ENCODE results near the gene CHI3L1. TPM values are rescaled to one million over a fixed set of nuclear protein-coding genes. Genes with fewer than 3 reads are reported as not detected.
A peak's percentile ranks its signal among the peaks of the same experiment; 100 is the strongest.

Gene CHI3L1
- total RNA-seq, 4 donors from 2014 or later: 2.9 to 23.2 TPM; not detected in 2

GRCh38 chr1:203206129-203206687 is 19.7 kb upstream of the CHI3L1 start:
- Histone ChIP-seq H3K4me1 (peaks cover 0 to 3% (median 0%) of the 10 kb centered on the region in 4 donors), H3K27ac (no peak overlapping the region), H3K27me3 (no peaks in the 10 kb centered on the region), H3K9me3 (no peaks in the 10 kb centered on the region), H3K36me3 (no peaks in the 10 kb centered on the region), H3K4me3 (no peak overlapping the region)
- 85 to 93% methylated on average over 3 to 5 of the region's 5 CpGs for WGBS, 2 donors (ENCODE audit: low coverage in 1 of 2)
- intact Hi-C loops (cut with DNase I; ENCODE audit: low total_unique reads) (no loop called here), in situ Hi-C loops (cut with MboI; ENCODE audit: low pct_ligation_motif_present in 1 of 4, low pct_unique_long_range_greater_than_20kb in 1 of 4, low sequenced_read_pairs in 3 of 4) (no loop called here)
- TF ChIP-seq EP300 (IDR thresholded peaks at IDR 0.05; ENCODE audit: low read depth): no peak
- no peak for TF ChIP-seq CTCF (IDR thresholded peaks at IDR 0.05)
- no peak for DNase-seq

GRCh38 chr1:203204756-203205155 is 18.3 kb upstream of the CHI3L1 start:
- WGBS, 2 donors (ENCODE audit: low coverage in 1 of 2): 46% methylated on average over 2 of the region's 2 CpGs; no CpG with 5 or more reads in 1 of the 2 donors
- H3K4me1 ChIP-seq: peaks cover 0 to 6% (median 1%) of the 10 kb centered on the region in 4 donors
- no peaks in the 10 kb centered on the region for H3K27me3 ChIP-seq
- no peaks in the 10 kb centered on the region for H3K9me3 ChIP-seq
- no peak for DNase-seq
- no peak for TF ChIP-seq EP300 (IDR thresholded peaks at IDR 0.05; ENCODE audit: low read depth)
- H3K27ac ChIP-seq: no peak overlapping the region
- H3K4me3 ChIP-seq: no peak overlapping the region
- in situ Hi-C loops (cut with MboI; ENCODE audit: low pct_ligation_motif_present in 1 of 4, low pct_unique_long_range_greater_than_20kb in 1 of 4, low sequenced_read_pairs in 3 of 4) (no loop called here), intact Hi-C loops (cut with DNase I; ENCODE audit: low total_unique reads) (no loop called here)
- no peaks in the 10 kb centered on the region for H3K36me3 ChIP-seq

GRCh38 chr1:203202431-203203245 is 16.1 kb upstream of the CHI3L1 start:
- Histone ChIP-seq H3K9me3 (no peaks in the 10 kb centered on the region), H3K4me3 (no peak overlapping the region), H3K36me3 (no peaks in the 10 kb centered on the region), H3K4me1 (peaks cover 0 to 6% (median 1%) of the 10 kb centered on the region in 4 donors), H3K27me3 (no peaks in the 10 kb centered on the region), H3K27ac (peak overlapping the region; percentile 54 to 72 (median 62))
- intact Hi-C loops (cut with DNase I; ENCODE audit: low total_unique reads) (no loop called here), in situ Hi-C loops (cut with MboI; ENCODE audit: low pct_ligation_motif_present in 1 of 4, low pct_unique_long_range_greater_than_20kb in 1 of 4, low sequenced_read_pairs in 3 of 4) (no loop called here)
- TF ChIP-seq POLR2AphosphoS5 (IDR thresholded peaks at IDR 0.05) (peak in 2 of 3 donors; percentile 7 to 72), CTCF (IDR thresholded peaks at IDR 0.05) (no peak)
- DNase-seq: peak; percentile 37
- WGBS, 2 donors (ENCODE audit: low coverage in 1 of 2): 72 to 80% methylated on average over 1 to 15 of the region's 15 CpGs

GRCh38 chr1:203201516-203202205 is 15.2 kb upstream of the CHI3L1 start:
- intact Hi-C loops (cut with DNase I; ENCODE audit: low total_unique reads): no loop called here
- TF ChIP-seq EP300 (IDR thresholded peaks at IDR 0.05; ENCODE audit: low read depth): no peak
- no peak for TF ChIP-seq POLR2AphosphoS5 (IDR thresholded peaks at IDR 0.05)
- TF ChIP-seq CTCF (IDR thresholded peaks at IDR 0.05): no peak
- no peak for TF ChIP-seq POLR2A (IDR thresholded peaks at IDR 0.05)
- Histone ChIP-seq H3K4me3 (no peak overlapping the region), H3K36me3 (no peaks in the 10 kb centered on the region), H3K27me3 (no peaks in the 10 kb centered on the region), H3K27ac (peak overlapping the region; percentile 56 to 72 (median 63)), H3K9me3 (no peaks in the 10 kb centered on the region), H3K4me1 (peaks cover 0 to 6% (median 1%) of the 10 kb centered on the region in 4 donors)
- in situ Hi-C loops (cut with MboI; ENCODE audit: low pct_ligation_motif_present in 1 of 4, low pct_unique_long_range_greater_than_20kb in 1 of 4, low sequenced_read_pairs in 3 of 4): no loop called here
- DNase-seq: no peak
- 62 to 97% methylated on average over 4 to 10 of the region's 10 CpGs for WGBS, 2 donors (ENCODE audit: low coverage in 1 of 2)

All from transverse colon (tissue), 4 donors.